AG09309 (cell line): Measurements from ENCODE around the gene LAMA2.

Source experiments
- DNase-seq: peaks from one replicate; pipeline ENCODE4 v3.0.0-alpha.2; 2010; ENCODE audit warnings: low read depth
- H3K4me3 ChIP-seq: 2 replicates; pipeline ENCODE4 v1.5.1; 2011; ENCODE audit warnings: mild to moderate bottlenecking, low read depth, low read length, moderate library complexity; ENCODE audit not compliant: control insufficient read depth
- TF ChIP-seq, protein P1 (sequence below): IDR thresholded peaks from 2 replicates; pipeline ENCODE4 v1.5.1; 2011; ENCODE audit warnings: mild to moderate bottlenecking, low read depth, low read length, inconsistent platforms; ENCODE audit not compliant: insufficient read depth, control insufficient read depth; ENCODE audit errors: missing control alignments

The LAMA2 gene

DNA sequence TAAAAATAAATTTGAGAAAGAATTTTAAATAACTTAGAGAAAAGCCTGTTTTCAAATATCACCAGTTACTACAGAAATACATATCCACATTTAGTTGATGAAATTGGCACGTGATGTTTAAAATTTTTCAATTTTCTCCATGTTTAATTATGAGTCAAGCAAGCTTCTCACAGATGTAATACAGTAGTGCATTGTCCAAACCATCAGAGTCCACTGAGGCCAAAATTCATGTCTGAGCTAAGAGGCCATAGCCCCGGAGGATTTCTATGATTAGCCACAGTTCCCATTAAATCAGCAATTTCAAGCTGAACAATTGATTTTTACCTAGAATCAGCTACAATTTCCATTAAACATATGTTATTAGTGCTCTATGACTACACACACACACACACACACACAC lies 387.0 kb downstream of the LAMA2 start:
- no peak overlapping the region for H3K4me3 ChIP-seq
- TF ChIP-seq, protein P1, sequence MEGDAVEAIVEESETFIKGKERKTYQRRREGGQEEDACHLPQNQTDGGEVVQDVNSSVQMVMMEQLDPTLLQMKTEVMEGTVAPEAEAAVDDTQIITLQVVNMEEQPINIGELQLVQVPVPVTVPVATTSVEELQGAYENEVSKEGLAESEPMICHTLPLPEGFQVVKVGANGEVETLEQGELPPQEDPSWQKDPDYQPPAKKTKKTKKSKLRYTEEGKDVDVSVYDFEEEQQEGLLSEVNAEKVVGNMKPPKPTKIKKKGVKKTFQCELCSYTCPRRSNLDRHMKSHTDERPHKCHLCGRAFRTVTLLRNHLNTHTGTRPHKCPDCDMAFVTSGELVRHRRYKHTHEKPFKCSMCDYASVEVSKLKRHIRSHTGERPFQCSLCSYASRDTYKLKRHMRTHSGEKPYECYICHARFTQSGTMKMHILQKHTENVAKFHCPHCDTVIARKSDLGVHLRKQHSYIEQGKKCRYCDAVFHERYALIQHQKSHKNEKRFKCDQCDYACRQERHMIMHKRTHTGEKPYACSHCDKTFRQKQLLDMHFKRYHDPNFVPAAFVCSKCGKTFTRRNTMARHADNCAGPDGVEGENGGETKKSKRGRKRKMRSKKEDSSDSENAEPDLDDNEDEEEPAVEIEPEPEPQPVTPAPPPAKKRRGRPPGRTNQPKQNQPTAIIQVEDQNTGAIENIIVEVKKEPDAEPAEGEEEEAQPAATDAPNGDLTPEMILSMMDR, result no peak
- DNase-seq, result no peak

- no peak for DNase-seq
- TF ChIP-seq, protein P1, result no peak
Measured at GRCh38 chr6:129270450-129270849, 387.5 kb downstream of the LAMA2 start.

GRCh38 chr6:129273161-129273560 lies 390.2 kb downstream of the LAMA2 start:
- no peak for DNase-seq
- H3K4me3 ChIP-seq, result no peak overlapping the region
- TF ChIP-seq, protein P1, result no peak

More at GRCh38 chr6:129270450-129270849, 387.5 kb downstream of the LAMA2 start:
- H3K4me3 ChIP-seq, result no peak overlapping the region

DNA sequence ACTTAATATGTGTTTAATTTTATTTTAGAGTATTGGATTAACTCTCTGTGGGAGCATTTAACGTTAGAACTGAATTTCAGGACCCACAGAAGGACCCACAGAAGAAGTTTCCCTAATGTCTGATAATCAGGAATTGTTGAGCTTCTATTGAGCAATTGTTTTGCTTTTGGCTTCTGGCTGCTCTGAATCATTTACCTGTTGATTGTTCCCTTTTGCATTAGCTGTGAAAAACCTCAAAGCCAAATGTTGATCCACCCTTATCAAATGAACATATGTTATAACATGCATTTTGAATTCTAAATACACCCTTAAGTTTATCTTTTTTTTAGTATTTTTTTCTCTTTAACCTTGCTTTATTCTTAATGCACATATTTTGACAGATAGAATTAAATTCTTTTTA lies 393.5 kb downstream of the LAMA2 start:
- no peak overlapping the region for H3K4me3 ChIP-seq
- DNase-seq, result no peak
- TF ChIP-seq, protein P1, result no peak

- TF ChIP-seq, protein P1, result no peak
- H3K4me3 ChIP-seq, result no peak overlapping the region
- no peak for DNase-seq
Measured at GRCh38 chr6:129276986-129277385, 394.0 kb downstream of the LAMA2 start.

DNA sequence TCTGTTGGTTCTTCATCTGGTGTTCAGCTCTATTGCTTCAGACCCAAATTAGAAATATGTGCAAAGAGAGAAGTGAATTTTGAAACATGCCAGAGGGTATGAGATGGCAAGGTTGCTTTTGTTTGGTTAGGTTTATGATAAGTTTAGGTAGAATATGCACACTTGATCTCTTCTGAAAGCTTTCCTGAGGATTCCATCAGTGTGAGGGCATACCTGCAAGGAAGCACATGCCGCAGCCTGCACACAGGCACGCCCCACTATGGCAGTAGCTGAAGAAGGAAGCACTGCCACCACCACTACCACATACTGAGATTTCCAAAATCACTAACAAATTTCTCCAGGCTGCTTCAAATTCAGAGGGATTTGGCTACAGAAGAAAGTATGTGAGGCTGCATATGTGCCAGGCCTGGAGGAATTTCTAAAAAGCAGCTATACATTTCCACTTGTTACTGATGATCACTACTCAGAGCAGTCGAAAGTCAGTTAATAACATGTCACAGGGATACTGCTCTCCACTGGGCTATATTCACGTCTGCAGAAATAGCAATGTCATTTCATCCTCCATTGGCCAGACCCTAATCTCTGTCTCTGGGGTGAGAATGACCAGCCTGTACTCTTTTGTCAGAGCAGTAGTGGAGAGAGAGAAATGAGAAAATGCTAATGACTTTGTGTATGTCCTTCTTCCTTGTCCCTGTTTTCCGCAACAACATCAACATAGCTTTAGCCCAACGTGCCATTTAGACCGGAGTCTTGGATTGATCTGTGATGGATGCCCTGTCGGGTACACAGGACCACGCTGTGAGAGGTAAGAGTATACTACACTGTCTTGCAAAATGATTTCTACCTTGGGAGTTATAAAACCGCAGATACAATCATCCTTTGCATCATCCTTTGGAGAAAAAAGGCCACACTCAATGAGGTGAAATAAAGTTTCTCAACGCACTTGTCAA lies 396.7 kb downstream of the LAMA2 start:
- TF ChIP-seq, protein P1, result no peak
- H3K4me3 ChIP-seq, result no peak overlapping the region
- no peak for DNase-seq
